ENCODE data around the gene ARMC10.
A peak's percentile ranks its signal among the peaks of the same experiment; 100 is the strongest.
"Not testable (repeated sequence)": the region's sequence is repeated elsewhere in the genome, so short reads cannot be mapped to it uniquely, and the experiment has no call there.

The ARMC10 gene

GRCh38 chr7:103074519-103075336 lies at the start of gene ARMC10, which contains the start of gene FBXL13:
ARMC10 (plus strand) TSS chr7:103075140; CDS start chr7:103075273, 133 bp downstream.
FBXL13 (minus strand) TSS chr7:103074796.
- peak; percentile 90 to 93 for DNase-seq

GRCh38 chr7:103025341-103025740 lies 49.6 kb upstream of the ARMC10 start:
- no peak for DNase-seq

- DNase-seq, result no peak
Measured at GRCh38 chr7:103031024-103031423, 43.9 kb upstream of the ARMC10 start.

- no peak for DNase-seq
Measured at GRCh38 chr7:103031781-103032180, 43.2 kb upstream of the ARMC10 start.

GRCh38 chr7:103034318-103034717 lies 40.6 kb upstream of the ARMC10 start:
- not testable (repeated sequence) for DNase-seq

- DNase-seq, result no peak
Measured at GRCh38 chr7:103037476-103037822, 37.5 kb upstream of the ARMC10 start.

GRCh38 chr7:103037823-103038739 lies 36.9 kb upstream of the ARMC10 start:
- not testable (repeated sequence) for DNase-seq

GRCh38 chr7:103041815-103042214 lies 33.1 kb upstream of the ARMC10 start:
- not testable (repeated sequence) for DNase-seq

- DNase-seq, result no peak
Measured at GRCh38 chr7:103048833-103049232, 26.1 kb upstream of the ARMC10 start.

- DNase-seq, result no peak
Measured at GRCh38 chr7:103051519-103051918, 23.4 kb upstream of the ARMC10 start.

- DNase-seq, result not testable (repeated sequence)
Measured at GRCh38 chr7:103056006-103056405, 18.9 kb upstream of the ARMC10 start.

- DNase-seq, result no peak
Measured at GRCh38 chr7:103058122-103058521, 16.8 kb upstream of the ARMC10 start.

GRCh38 chr7:103059471-103059870 lies 15.5 kb upstream of the ARMC10 start:
- DNase-seq, result no peak

- no peak for DNase-seq
Measured at GRCh38 chr7:103063895-103064294, 11.0 kb upstream of the ARMC10 start.

- DNase-seq, result peak; percentile 22 to 43
Measured at GRCh38 chr7:103065667-103066066, 9.3 kb upstream of the ARMC10 start.

GRCh38 chr7:103068414-103069403 lies 6.2 kb upstream of the ARMC10 start:
- no peak for DNase-seq

GRCh38 chr7:103071000-103071399 lies 3.9 kb upstream of the ARMC10 start:
- DNase-seq, result no peak

GRCh38 chr7:103073989-103074518 lies 886 bp upstream of the ARMC10 start:
- no peak for DNase-seq

- DNase-seq, result peak; percentile 58 to 71
Measured at GRCh38 chr7:103075337-103075918, 488 bp downstream of the ARMC10 start.

GRCh38 chr7:103076764-103077163 lies 1.8 kb downstream of the ARMC10 start:
- DNase-seq, result no peak

- DNase-seq, result no peak
Measured at GRCh38 chr7:103077318-103077717, 2.4 kb downstream of the ARMC10 start.

- not testable (repeated sequence) for DNase-seq
Measured at GRCh38 chr7:103078226-103078625, 3.3 kb downstream of the ARMC10 start.

Data from CD4-positive, alpha-beta T cell treated with Interferon alpha-2 for 1 hour (primary cell).